Astrocyte of the cerebellum (primary cell): Measurements from ENCODE around the gene WDR72.

Experiments used
- DNase-seq: peaks from one replicate; pipeline ENCODE4 v3.0.0-alpha.2; 2011; ENCODE audit warnings: low read depth
- H3K4me3 ChIP-seq: 2 replicates; pipeline ENCODE4 v1.5.1; 2011; ENCODE audit warnings: mild to moderate bottlenecking, low read depth, low read length, moderate library complexity
- CTCF ChIP-seq: IDR thresholded peaks from 2 replicates; pipeline ENCODE4 v1.5.1; 2012; ENCODE audit warnings: low read length, low read depth, moderate library complexity, mild to moderate bottlenecking; ENCODE audit errors: missing control alignments
- in situ Hi-C: cut with HindIII; loops from 2 replicates; pipeline ENCODE4 v1.10.0; 2017; ENCODE audit warnings: low sequenced_read_pairs

Gene WDR72

GRCh38 chr15:53482055-53482454 lies 277.4 kb downstream of the WDR72 start:
- TF ChIP-seq CTCF, result no peak
- DNase-seq, result no peak
- in situ Hi-C loops, result no loop called here
- H3K4me3 ChIP-seq, result no peak overlapping the region

GRCh38 chr15:53477981-53478766 lies 281.3 kb downstream of the WDR72 start:
- DNase-seq, result no peak
- TF ChIP-seq CTCF, result no peak
- in situ Hi-C loops, result no loop called here
- no peak overlapping the region for H3K4me3 ChIP-seq

GRCh38 chr15:53473886-53474285 lies 285.6 kb downstream of the WDR72 start:
- in situ Hi-C loops, result no loop called here

GRCh38 chr15:53473435-53473834 lies 286.0 kb downstream of the WDR72 start:
- TF ChIP-seq CTCF, result no peak

More at GRCh38 chr15:53473886-53474285, 285.6 kb downstream of the WDR72 start:
- H3K4me3 ChIP-seq, result no peak overlapping the region
- no peak for DNase-seq
- no peak for TF ChIP-seq CTCF

GRCh38 chr15:53472883-53473282 lies 286.6 kb downstream of the WDR72 start:
- in situ Hi-C loops, result no loop called here
- no peak overlapping the region for H3K4me3 ChIP-seq
- no peak for DNase-seq
- no peak for TF ChIP-seq CTCF

More at GRCh38 chr15:53473435-53473834, 286.0 kb downstream of the WDR72 start:
- no peak for DNase-seq
- no peak overlapping the region for H3K4me3 ChIP-seq
- in situ Hi-C loops, result no loop called here

- in situ Hi-C loops, result no loop called here
- H3K4me3 ChIP-seq, result no peak overlapping the region
- no peak for TF ChIP-seq CTCF
- no peak for DNase-seq
These were observed 287.3 kb downstream of the WDR72 start for GRCh38 chr15:53472210-53472609.
